ENCODE data around the gene CYS1. TPM values are rescaled to one million over a fixed set of nuclear protein-coding genes. Genes with fewer than 3 reads are reported as not detected.

Gene CYS1
- total and polyA plus RNA-seq, 5 donors, result 4.9 to 13.3 (median 6.7) TPM

DNA sequence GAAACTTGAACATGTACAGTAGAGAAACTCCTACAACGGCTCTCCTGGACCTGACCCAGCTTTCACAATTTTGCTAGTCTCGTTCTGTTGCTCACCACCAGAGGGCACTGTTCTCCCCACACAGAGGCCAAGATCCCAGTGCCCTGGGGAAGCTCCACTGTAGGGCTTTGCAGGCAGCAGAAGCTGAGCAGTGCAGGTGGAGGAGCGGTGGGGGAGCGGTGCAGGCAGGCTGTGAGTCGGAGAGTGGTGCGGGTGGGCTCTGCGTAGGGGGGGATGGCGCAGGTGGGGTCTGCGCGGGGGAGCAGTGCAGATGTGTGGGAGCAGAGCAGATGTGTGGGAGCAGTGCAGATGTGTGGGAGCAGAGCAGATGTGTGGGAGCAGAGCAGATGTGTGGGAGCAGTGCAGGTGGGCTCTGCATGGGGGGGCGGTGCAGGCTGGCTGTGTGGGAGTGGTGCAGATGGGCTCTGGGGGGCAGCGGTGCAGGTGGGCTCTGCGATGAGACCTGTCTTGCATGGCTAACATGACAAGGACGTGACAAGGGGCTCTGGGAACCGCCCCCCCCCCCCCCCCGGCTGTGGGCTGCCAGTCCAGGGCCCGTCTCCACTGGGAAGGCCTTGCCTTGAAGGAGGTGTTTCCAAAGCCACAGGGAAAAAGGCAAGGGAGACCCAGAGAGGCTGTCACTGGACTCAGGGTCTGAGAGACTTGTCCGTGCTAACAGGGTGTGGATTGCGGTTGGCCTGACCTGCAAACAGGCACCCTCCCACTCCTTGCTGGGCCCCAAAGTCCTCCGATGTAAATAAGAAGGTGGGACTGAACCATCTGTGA lies 7.3 kb downstream of the CYS1 start:
- intact Hi-C loops (cut with DNase I), result loop anchor here in 1 of 4 donors (5.0 kb wide), 1 partner anchor 364 kb away; no protein-coding TSS in a partner anchor

DNA sequence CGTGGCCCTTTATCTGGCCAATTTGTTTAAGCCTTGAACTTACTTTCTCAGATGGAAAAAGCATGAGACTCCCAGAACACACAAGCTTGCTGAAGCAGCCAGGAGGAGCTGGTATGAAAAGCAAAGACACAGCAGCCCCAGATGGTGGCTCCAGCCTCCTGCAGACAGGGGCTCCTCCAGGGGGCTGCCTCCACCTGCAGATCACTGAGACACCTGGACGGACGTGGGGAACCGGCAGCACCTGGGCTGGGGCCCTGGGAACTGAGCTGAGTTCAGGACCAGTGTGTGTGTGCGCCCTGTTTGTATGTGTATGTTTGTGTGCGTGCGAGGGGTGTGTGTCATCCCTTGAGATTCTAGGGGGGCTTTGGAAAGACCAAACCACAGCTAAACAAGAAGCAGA lies 8.6 kb downstream of the CYS1 start:
- Histone ChIP-seq H3K4me3 (ENCODE audit: low read length) (no peak overlapping the region), H3K27ac (ENCODE audit: low read length) (no peak overlapping the region), H3K9me3 (ENCODE audit: control insufficient read depth, low read length) (no peaks in the 10 kb centered on the region), H3K27me3 (ENCODE audit: control insufficient read depth, insufficient read depth) (no peaks in the 10 kb centered on the region), H3K4me1 (ENCODE audit: control insufficient read depth, insufficient read depth, low read length) (no peaks in the 10 kb centered on the region)
- WGBS, result 96% methylated on average over 7 of the region's 7 CpGs
- intact Hi-C loops (cut with DNase I), result loop anchor here in 1 of 4 donors (5.0 kb wide), 1 partner anchor 366 kb away; no protein-coding TSS in a partner anchor
- ATAC-seq (peak in 1 of 2 donors; percentile 16), DNase-seq (peak in 1 of 3 donors; percentile 46)

More for the DNA sequence above, 7.3 kb downstream of the CYS1 start:
- Histone ChIP-seq H3K27me3 (ENCODE audit: control insufficient read depth, insufficient read depth) (no peaks in the 10 kb centered on the region), H3K27ac (ENCODE audit: low read length) (no peak overlapping the region), H3K9me3 (ENCODE audit: control insufficient read depth, low read length) (no peaks in the 10 kb centered on the region), H3K4me1 (ENCODE audit: control insufficient read depth, insufficient read depth, low read length) (no peaks in the 10 kb centered on the region), H3K4me3 (ENCODE audit: low read length) (no peak overlapping the region)
- whole genome bisulfite sequencing, result 36% methylated on average over 20 of the region's 20 CpGs
- peak; percentile 89 to 91 for ATAC-seq
- peak; percentile 79 to 89 (median 87) for DNase-seq

DNA sequence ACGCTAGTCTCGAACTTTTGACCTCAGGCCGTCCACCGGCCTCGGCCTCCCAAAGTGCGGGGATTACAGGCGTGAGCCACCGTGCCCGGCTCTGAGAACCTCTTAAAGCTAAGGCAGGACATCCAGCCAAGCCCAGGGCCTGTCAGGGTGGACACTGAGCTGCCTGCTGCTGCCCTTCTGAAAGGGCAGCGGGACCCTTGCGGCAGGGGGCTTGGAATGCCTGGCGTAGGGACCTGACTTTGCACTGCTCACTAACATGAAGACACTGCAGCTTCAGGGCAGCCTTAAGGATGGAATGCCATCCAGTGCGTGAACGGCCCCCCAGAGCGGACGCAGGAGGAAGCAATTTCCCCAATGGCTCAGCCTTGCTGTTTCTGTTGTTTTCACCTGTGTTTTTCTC lies 9.0 kb downstream of the CYS1 start:
- H3K27me3 ChIP-seq (ENCODE audit: control insufficient read depth, insufficient read depth), result no peaks in the 10 kb centered on the region
- 96% methylated on average over 16 of the region's 16 CpGs for WGBS
- no peak for DNase-seq
- no peak overlapping the region for H3K4me3 ChIP-seq (ENCODE audit: low read length)
- intact Hi-C loops (cut with DNase I), result loop anchor here in 1 of 4 donors (5.0 kb wide), 1 partner anchor 366 kb away; no protein-coding TSS in a partner anchor
- H3K27ac ChIP-seq (ENCODE audit: low read length), result no peak overlapping the region
- no peaks in the 10 kb centered on the region for H3K9me3 ChIP-seq (ENCODE audit: control insufficient read depth, low read length)
- no peak for ATAC-seq
- H3K4me1 ChIP-seq (ENCODE audit: control insufficient read depth, insufficient read depth, low read length), result no peaks in the 10 kb centered on the region

GRCh38 chr2:10067881-10068280 lies 12.3 kb downstream of the CYS1 start:
- no peaks in the 10 kb centered on the region for H3K9me3 ChIP-seq (ENCODE audit: control insufficient read depth, low read length)
- no peaks in the 10 kb centered on the region for H3K27me3 ChIP-seq (ENCODE audit: control insufficient read depth, insufficient read depth)
- no peaks in the 10 kb centered on the region for H3K4me1 ChIP-seq (ENCODE audit: control insufficient read depth, insufficient read depth, low read length)
- DNase-seq (no peak), ATAC-seq (no peak)
- intact Hi-C loops (cut with DNase I), result no loop called here
- H3K27ac ChIP-seq (ENCODE audit: low read length), result no peak overlapping the region
- 90% methylated on average over 1 of the region's 1 CpG for WGBS
- no peak overlapping the region for H3K4me3 ChIP-seq (ENCODE audit: low read length)

DNA sequence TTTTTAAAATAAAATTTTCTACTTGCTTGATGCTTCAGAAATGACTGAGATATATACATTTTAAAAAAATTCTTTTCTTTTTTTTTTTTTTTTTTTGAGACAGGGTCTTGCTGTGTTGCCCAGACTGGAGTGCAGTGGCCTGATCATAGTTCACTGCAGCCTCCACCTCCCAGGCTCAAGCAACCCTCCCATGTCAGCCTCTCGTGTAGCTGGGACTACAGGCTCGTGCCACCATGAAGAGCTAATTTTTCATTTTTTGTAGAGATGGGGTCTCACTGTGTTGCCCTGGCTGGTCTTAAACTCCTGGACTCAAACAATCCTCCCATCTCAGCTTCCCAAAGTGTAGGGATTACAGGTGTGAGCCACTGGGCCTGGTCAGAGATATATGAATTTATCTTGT lies 12.9 kb downstream of the CYS1 start:
- H3K27ac ChIP-seq (ENCODE audit: low read length), result no peak overlapping the region
- no peaks in the 10 kb centered on the region for H3K27me3 ChIP-seq (ENCODE audit: control insufficient read depth, insufficient read depth)
- no peak overlapping the region for H3K4me3 ChIP-seq (ENCODE audit: low read length)
- DNase-seq (no peak), ATAC-seq (no peak)
- no peaks in the 10 kb centered on the region for H3K4me1 ChIP-seq (ENCODE audit: control insufficient read depth, insufficient read depth, low read length)
- 98% methylated on average over 2 of the region's 2 CpGs for WGBS
- intact Hi-C loops (cut with DNase I), result no loop called here
- H3K9me3 ChIP-seq (ENCODE audit: control insufficient read depth, low read length), result no peaks in the 10 kb centered on the region

DNA sequence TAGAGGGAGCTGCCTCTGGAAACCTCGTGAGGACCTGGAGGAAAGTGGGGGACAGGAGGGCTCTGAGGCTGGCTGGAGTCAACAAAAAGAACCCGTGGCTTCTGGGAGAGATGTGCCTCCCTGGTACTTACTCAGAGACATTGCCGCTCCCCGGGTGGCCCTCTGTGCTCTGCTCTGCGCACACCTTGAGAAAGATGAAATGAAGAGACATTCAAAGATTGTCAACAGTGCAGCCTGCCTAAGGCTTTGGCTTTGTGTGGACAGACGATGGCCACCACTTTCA lies 14.5 kb downstream of the CYS1 start:
- H3K9me3 ChIP-seq (ENCODE audit: control insufficient read depth, low read length), result no peaks in the 10 kb centered on the region
- DNase-seq, result no peak
- intact Hi-C loops (cut with DNase I), result no loop called here
- H3K27me3 ChIP-seq (ENCODE audit: control insufficient read depth, insufficient read depth), result no peaks in the 10 kb centered on the region
- H3K4me1 ChIP-seq (ENCODE audit: control insufficient read depth, insufficient read depth, low read length), result no peaks in the 10 kb centered on the region
- no peak overlapping the region for H3K4me3 ChIP-seq (ENCODE audit: low read length)
- WGBS, result 90% methylated on average over 6 of the region's 6 CpGs
- no peak for ATAC-seq
- H3K27ac ChIP-seq (ENCODE audit: low read length), result no peak overlapping the region

DNA sequence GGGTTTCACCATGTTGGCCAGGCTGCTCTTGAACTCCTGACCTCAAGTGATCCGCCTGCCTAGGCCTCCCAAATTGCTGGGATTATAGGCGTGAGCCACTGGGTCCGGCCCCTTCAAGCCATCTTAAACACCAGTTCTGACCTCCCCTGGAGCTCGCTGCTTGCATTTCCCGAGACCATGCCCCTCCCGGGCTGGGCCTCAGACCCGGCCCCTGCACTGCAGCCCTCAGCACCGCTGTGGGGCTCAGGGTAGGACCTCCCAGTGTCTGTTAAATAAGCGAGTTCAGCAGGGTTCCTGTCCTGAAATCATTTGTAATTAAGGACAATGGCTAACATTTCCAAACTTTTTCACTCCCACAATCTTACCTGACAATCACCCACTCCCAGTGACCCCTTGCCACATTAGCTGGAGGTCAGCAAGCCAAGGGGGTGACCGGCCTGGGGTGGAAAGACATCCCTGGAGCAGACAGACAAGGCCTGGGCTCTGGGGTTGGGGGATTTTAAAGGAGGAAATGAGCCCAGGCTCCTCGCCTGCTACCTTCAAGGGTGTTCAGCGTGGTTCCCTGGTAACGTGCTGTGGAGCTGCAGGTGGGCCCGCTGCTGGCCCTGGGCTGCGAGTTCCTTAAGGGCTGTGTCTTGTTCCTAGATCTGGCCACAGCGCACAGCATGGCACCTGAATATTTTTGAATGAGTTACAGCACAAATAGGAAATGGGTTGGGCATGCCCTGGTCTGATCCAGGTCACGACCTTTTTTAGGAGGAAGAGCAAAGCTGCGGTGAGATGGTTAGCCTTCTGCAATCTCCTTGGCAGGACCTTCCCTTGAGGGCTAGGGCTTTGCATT lies 15.1 kb downstream of the CYS1 start:
- no peak for DNase-seq
- no peak for ATAC-seq
- WGBS, result 89% methylated on average over 18 of the region's 18 CpGs
- no peak overlapping the region for H3K27ac ChIP-seq (ENCODE audit: low read length)
- H3K4me3 ChIP-seq (ENCODE audit: low read length), result no peak overlapping the region
- intact Hi-C loops (cut with DNase I), result no loop called here
- H3K27me3 ChIP-seq (ENCODE audit: control insufficient read depth, insufficient read depth), result no peaks in the 10 kb centered on the region
- H3K9me3 ChIP-seq (ENCODE audit: control insufficient read depth, low read length), result no peaks in the 10 kb centered on the region
- H3K4me1 ChIP-seq (ENCODE audit: control insufficient read depth, insufficient read depth, low read length), result no peaks in the 10 kb centered on the region

DNA sequence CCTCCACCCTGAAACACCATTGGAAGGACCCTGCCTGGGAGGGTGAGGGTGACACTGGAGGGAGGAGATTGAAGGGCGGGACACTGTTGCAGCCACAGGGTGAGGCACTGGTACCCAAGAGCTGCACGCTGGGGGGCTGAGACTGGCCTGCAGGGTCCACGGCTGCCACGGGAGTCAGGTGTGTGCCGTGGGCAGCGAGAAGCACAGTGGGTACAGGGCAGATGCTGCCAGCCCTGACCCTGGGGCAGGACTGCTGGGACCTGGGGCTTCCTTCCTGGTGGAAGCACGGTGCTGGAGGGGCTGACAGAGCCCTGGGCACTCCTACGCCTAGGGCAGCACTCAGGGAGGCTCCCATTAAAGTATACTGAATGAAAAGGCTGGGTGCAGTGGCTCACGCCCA lies 16.6 kb downstream of the CYS1 start:
- no peak for DNase-seq
- no peak for ATAC-seq

GRCh38 chr2:10062931-10063365 lies 17.3 kb downstream of the CYS1 start:
- no peak for DNase-seq
- Histone ChIP-seq H3K9me3 (ENCODE audit: control insufficient read depth, low read length) (no peaks in the 10 kb centered on the region), H3K27me3 (ENCODE audit: control insufficient read depth, insufficient read depth) (no peaks in the 10 kb centered on the region), H3K4me3 (ENCODE audit: low read length) (no peak overlapping the region), H3K4me1 (ENCODE audit: control insufficient read depth, insufficient read depth, low read length) (no peaks in the 10 kb centered on the region), H3K27ac (ENCODE audit: low read length) (no peak overlapping the region)
- 59% methylated on average over 10 of the region's 10 CpGs for WGBS
- intact Hi-C loops (cut with DNase I), result no loop called here
- ATAC-seq, result no peak

More for the DNA sequence above, 16.6 kb downstream of the CYS1 start:
- Histone ChIP-seq H3K27me3 (ENCODE audit: control insufficient read depth, insufficient read depth) (no peaks in the 10 kb centered on the region), H3K4me3 (ENCODE audit: low read length) (no peak overlapping the region), H3K4me1 (ENCODE audit: control insufficient read depth, insufficient read depth, low read length) (no peaks in the 10 kb centered on the region), H3K9me3 (ENCODE audit: control insufficient read depth, low read length) (no peaks in the 10 kb centered on the region), H3K27ac (ENCODE audit: low read length) (no peak overlapping the region)
- WGBS, result 92% methylated on average over 9 of the region's 9 CpGs
- intact Hi-C loops (cut with DNase I), result no loop called here

DNA sequence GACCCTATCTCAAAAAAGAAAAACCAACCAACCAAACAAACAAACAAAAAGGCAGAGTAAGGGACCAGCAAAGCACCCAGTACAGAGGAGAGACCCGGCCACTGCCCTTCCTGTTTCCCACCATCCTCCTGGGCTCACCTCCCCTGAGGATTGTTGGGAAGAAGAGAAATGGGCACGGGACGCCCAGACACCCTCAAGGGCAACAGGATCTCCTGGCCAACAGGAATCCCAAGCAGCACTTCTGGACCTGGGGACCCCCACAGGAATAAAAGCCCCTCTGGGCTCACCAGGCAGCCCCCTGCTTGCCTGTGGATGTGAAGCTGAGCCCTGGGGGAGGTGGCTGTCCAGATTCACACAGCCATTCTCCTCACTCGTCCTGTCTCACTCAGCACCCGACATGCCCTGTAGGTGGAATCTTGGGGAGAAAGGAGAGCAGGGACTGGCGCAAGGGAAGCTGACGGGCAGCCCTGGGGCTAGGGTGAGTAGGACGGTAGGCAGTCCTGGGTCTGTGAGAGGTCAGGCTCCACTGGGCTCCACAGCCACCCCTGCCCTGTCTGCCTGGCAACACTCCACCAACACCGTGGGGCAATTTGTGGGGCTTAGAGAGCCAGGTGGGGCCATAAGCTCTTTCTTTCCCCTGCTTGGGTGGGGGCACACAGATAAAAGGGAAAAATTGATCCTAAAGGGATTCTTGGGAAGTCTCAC lies 18.8 kb downstream of the CYS1 start:
- Histone ChIP-seq H3K4me3 (ENCODE audit: low read length) (no peak overlapping the region), H3K27me3 (ENCODE audit: control insufficient read depth, insufficient read depth) (no peaks in the 10 kb centered on the region), H3K4me1 (ENCODE audit: control insufficient read depth, insufficient read depth, low read length) (no peaks in the 10 kb centered on the region), H3K9me3 (ENCODE audit: control insufficient read depth, low read length) (no peaks in the 10 kb centered on the region), H3K27ac (ENCODE audit: low read length) (no peak overlapping the region)
- DNase-seq, result peak in 1 of 3 donors; percentile 42
- 84% methylated on average over 9 of the region's 9 CpGs for WGBS
- intact Hi-C loops (cut with DNase I), result no loop called here
- no peak for ATAC-seq

All from right cardiac atrium (tissue), 5 donors.